Nephron (organoid): ENCODE measurements around the gene FASN.
A peak's percentile ranks its signal among the peaks of the same experiment; 100 is the strongest.

Experiments
- H3K27ac Mint-ChIP-seq, 3 experiments: 2 replicates each; pipeline ENCODE4 v1.8.0; 2020; ENCODE audit warnings: mixed read lengths in 3 of 3, mild to moderate bottlenecking in 2 of 3, moderate library complexity in 1 of 3
- H3K27me3 Mint-ChIP-seq: 2 replicates; pipeline ENCODE4 v1.8.0; 2021; ENCODE audit warnings: low read depth, mild to moderate bottlenecking, moderate library complexity, mixed read lengths
- H3K36me3 Mint-ChIP-seq: 2 replicates; pipeline ENCODE4 v1.8.0; 2020; ENCODE audit warnings: low read depth, mixed read lengths
- H3K4me1 Mint-ChIP-seq: 2 replicates; pipeline ENCODE4 v1.8.0; 2020; ENCODE audit warnings: mixed read lengths
- H3K4me3 Mint-ChIP-seq, 3 experiments: 2 replicates each; pipeline ENCODE4 v1.8.0; 2020; ENCODE audit warnings: mild to moderate bottlenecking in 3 of 3, mixed read lengths in 3 of 3, moderate library complexity in 2 of 3
- H3K9me3 Mint-ChIP-seq: 2 replicates; pipeline ENCODE4 v1.8.0; 2020; ENCODE audit warnings: mixed read lengths
- TF ChIP-seq, protein P1 (sequence below), 3 experiments: fragments of 200-600 bp; sonication (generic); IDR thresholded peaks; one replicate each; pipeline ENCODE4 v1.5.0; 2021; ENCODE audit warnings: antibody characterized with exemption in 3 of 3; ENCODE audit not compliant: unreplicated experiment in 3 of 3

FASN gene

DNA sequence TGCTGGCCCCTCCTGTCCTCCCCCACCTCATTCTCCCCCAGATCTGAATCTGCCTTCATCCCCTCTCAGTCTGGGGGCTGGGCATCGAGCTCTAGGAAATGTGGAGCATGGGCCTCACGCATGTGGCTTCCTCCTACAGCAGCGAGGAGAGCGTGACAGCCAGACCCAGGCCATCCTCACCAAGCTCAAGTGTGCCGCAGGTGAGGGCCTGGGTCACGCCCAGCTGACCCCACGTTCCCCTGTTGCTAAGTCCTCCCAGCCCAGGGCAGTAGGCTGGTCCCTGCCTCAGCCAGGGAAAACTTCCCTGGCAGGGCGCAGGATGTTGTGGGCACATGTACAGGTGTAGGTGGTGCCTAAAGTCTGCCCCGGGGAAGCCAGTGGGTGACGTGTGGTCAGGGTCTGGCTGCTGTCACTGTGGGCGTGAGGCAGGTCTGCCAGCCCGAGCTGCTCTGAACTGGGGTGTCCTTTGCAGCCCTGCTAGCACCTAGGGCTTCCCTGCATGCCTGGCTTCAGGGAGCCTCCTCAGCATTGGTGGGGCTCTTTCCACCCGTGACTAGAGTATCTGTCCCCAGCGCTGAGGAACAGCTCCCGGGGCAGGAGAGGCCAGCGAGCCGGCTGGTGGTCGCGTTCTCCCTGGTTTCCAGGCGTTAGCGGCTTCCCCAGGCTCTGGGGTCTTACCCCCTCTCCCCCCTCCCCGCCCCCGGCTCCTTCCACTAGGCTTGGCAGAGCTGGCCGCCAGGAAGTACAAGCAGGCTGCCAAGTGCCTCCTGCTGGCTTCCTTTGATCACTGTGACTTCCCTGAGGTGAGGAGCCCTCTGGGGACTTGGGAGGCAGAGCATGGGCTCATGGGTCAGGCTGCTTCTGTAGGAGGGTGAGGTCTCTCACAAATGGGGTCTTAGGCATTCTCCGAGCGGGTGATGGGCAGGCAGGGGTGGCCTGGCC is 42.7 kb downstream of the FASN start:
- Mint-ChIP-seq H3K9me3 (no peaks in the 10 kb centered on the region), H3K27me3 (no peaks in the 10 kb centered on the region), H3K27ac (no peak overlapping the region), H3K36me3 (peaks cover 11% of the 10 kb centered on the region), H3K4me3 (peak overlapping the region; percentile 48 to 63 (median 59)), H3K4me1 (peaks cover 9% of the 10 kb centered on the region)
- TF ChIP-seq, protein P1, sequence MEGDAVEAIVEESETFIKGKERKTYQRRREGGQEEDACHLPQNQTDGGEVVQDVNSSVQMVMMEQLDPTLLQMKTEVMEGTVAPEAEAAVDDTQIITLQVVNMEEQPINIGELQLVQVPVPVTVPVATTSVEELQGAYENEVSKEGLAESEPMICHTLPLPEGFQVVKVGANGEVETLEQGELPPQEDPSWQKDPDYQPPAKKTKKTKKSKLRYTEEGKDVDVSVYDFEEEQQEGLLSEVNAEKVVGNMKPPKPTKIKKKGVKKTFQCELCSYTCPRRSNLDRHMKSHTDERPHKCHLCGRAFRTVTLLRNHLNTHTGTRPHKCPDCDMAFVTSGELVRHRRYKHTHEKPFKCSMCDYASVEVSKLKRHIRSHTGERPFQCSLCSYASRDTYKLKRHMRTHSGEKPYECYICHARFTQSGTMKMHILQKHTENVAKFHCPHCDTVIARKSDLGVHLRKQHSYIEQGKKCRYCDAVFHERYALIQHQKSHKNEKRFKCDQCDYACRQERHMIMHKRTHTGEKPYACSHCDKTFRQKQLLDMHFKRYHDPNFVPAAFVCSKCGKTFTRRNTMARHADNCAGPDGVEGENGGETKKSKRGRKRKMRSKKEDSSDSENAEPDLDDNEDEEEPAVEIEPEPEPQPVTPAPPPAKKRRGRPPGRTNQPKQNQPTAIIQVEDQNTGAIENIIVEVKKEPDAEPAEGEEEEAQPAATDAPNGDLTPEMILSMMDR (IDR thresholded peaks at IDR 0.05; ENCODE audit: unreplicated experiment in 3 of 3), result no peak

DNA sequence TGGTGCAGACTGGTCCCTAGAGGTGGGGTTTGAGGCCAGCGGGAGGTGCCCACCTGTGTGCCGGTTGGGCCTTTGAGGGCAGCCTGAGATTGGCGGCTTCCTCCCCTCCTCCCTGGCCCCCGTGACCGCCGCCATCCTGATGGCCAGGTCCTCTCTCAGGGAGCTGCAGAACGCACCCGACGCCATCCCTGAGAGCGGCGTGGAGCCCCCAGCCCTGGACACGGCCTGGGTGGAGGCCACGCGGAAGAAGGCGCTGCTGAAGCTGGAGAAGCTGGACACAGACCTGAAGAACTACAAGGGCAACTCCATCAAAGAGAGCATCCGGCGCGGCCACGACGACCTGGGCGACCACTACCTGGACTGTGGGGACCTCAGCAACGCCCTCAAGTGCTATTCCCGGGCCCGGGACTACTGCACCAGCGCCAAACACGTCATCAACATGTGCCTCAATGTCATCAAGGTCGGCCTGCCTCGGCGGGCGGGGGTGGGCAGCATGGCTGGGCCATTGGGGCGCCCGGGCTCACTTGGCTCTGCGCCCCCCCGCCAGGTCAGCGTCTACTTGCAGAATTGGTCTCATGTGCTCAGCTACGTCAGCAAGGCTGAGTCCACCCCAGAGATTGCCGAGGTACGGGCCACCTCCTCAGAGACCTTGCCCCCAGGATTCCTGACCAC is 43.5 kb downstream of the FASN start:
- TF ChIP-seq, protein P1 (IDR thresholded peaks at IDR 0.05; ENCODE audit: unreplicated experiment in 3 of 3), result no peak
- Mint-ChIP-seq H3K4me1 (peaks cover 9% of the 10 kb centered on the region), H3K9me3 (no peaks in the 10 kb centered on the region), H3K27me3 (no peaks in the 10 kb centered on the region), H3K36me3 (peaks cover 8% of the 10 kb centered on the region), H3K4me3 (peak overlapping the region; percentile 48 to 87 (median 59)), H3K27ac (no peak overlapping the region)

DNA sequence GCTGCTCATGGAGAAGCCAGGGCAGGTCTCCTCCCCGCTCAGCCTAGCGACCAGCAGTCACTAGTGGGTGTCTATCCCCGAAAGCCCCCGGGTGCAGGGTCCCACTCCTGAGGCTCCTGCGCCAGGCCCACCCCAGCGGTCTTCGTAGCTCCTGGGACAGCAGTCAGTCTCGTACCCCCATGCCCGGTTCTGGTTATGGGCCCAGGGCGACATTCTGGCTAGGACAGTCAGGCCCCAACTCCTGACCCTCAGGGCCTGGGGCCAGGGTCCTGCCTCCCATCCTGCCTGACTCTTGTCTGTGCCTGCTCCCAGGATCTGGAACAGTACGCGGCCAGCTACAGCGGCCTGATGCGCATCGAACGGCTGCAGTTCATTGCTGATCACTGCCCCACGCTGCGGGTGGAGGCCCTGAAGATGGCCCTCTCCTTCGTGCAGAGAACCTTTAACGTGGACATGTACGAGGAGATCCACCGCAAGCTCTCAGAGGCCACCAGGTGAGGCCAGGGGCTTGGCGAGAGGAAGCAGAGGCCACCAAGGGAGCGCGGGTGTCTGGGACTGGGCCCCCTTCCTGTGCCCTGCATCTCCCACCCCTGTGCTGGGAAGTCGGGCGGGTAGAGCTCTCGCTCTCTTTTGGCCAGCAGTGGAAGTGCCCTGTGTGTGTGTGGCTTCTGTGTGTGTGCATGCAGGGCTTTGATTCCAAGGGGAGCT is 44.3 kb downstream of the FASN start:
- peaks cover 8% of the 10 kb centered on the region for H3K36me3 Mint-ChIP-seq
- no peaks in the 10 kb centered on the region for H3K9me3 Mint-ChIP-seq
- TF ChIP-seq, protein P1 (IDR thresholded peaks at IDR 0.05; ENCODE audit: unreplicated experiment in 3 of 3), result no peak
- no peaks in the 10 kb centered on the region for H3K27me3 Mint-ChIP-seq
- H3K4me1 Mint-ChIP-seq, result peaks cover 9% of the 10 kb centered on the region
- H3K4me3 Mint-ChIP-seq, result peak overlapping the region; percentile 81 to 87 (median 86)
- no peak overlapping the region for H3K27ac Mint-ChIP-seq

DNA sequence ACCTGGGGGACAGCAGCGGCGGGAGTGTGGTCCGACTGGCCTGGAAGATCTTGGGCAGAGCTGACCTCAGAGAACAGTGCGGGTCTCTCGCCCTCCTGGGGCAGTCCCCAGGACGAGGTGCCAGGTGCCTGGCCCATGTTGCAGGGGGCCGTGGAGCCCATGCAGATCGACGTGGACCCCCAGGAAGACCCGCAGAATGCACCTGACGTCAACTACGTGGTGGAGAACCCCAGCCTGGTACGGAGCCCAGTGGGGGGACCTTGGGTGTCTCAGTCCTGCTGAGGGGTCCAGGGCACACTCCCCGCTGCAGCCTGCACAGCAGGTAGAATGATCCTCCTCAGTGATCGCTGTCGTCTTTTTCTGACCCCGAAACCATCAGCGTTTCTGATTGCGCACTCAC is 44.9 kb downstream of the FASN start:
- H3K9me3 Mint-ChIP-seq, result no peaks in the 10 kb centered on the region
- H3K36me3 Mint-ChIP-seq, result peaks cover 8% of the 10 kb centered on the region
- H3K27ac Mint-ChIP-seq, result no peak overlapping the region
- H3K27me3 Mint-ChIP-seq, result no peaks in the 10 kb centered on the region
- H3K4me1 Mint-ChIP-seq, result peaks cover 9% of the 10 kb centered on the region
- peak overlapping the region; percentile 81 to 87 (median 86) for H3K4me3 Mint-ChIP-seq
- TF ChIP-seq, protein P1 (IDR thresholded peaks at IDR 0.05; ENCODE audit: unreplicated experiment in 3 of 3), result no peak

DNA sequence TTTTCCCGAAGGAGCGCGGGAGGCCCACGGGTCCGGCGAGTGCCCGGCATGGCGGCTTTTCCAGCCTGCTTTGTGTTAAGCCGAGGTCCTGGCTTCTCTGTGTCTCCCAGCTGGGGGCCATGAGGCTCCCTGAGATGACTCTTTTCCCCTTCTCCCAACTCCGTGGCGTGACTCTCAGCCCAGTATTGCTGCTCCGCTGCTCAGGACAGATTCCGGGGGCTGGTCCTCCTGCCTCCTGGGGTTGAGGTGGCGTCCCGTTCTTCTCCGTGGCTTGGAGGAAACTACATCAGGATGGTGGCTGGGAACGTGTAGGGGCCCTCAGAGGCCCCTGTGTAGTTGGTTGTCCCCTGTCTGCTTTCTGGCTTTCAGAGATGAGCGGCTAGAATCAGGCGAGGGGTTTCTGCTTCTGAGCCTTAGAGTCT is 45.4 kb downstream of the FASN start:
- Mint-ChIP-seq H3K36me3 (peaks cover 5% of the 10 kb centered on the region), H3K27ac (no peak overlapping the region), H3K27me3 (no peaks in the 10 kb centered on the region), H3K9me3 (no peaks in the 10 kb centered on the region), H3K4me3 (peak overlapping the region; percentile 81 to 87 (median 86)), H3K4me1 (peaks cover 9% of the 10 kb centered on the region)
- TF ChIP-seq, protein P1 (IDR thresholded peaks at IDR 0.05; ENCODE audit: unreplicated experiment in 3 of 3), result no peak
